IMR-90 (cell line): Measurements from ENCODE around the gene PIK3IP1. TPM values are rescaled to one million over a fixed set of nuclear protein-coding genes. Genes with fewer than 3 reads are reported as not detected.

Experiments used
- ATAC-seq: fragments of 200-7000 bp; cut with Tn5 transposase; 2 replicates; pipeline ENCODE4 v1.9.1; 2020; ENCODE audit warnings: low read depth, mild to moderate bottlenecking, moderate library complexity
- BruUV-seq: library from RNA; stranded (reverse); fragments of 400-500 nt; replicated peaks from 2 replicates; lab custom pipeline; 2021; lab: Mats Ljungman, UMichigan
- CTCF ChIA-PET: fragments of 300-600 bp; formaldehyde crosslinking; extraction: SDS; loops from one replicate; lab custom pipeline; 2021; ENCODE audit warnings: antibody characterized with exemption; lab: Yijun Ruan, JAX
- POLR2A ChIA-PET: fragments of 300-600 bp; sonication (Branson Sonifier 250); formaldehyde crosslinking; loops from one replicate; lab custom pipeline; 2022; ENCODE audit warnings: antibody characterized with exemption; ENCODE audit not compliant: unreplicated experiment; lab: Charles Lee
- DNase-seq: peaks from one replicate; pipeline ENCODE4 v3.0.0; 2013
- H2AFZ ChIP-seq: replicated peaks from 2 replicates; pipeline ENCODE3; 2013; ENCODE audit warnings: low read length, mild to moderate bottlenecking; ENCODE audit not compliant: poor library complexity
- H2AK5ac ChIP-seq: 2 replicates; pipeline ENCODE4 v1.6.1; 2013; ENCODE audit warnings: low read depth, low read length, inconsistent platforms
- H2AK9ac ChIP-seq: replicated peaks from 2 replicates; pipeline ENCODE3; 2013; ENCODE audit warnings: mild to moderate bottlenecking, low read depth, low read length, moderate library complexity; ENCODE audit not compliant: poor library complexity
- H2BK120ac ChIP-seq: 2 replicates; pipeline ENCODE4 v1.6.1; 2013; ENCODE audit warnings: low read depth, low read length, inconsistent platforms
- H2BK15ac ChIP-seq: 3 replicates; pipeline ENCODE4 v1.6.1; 2013; ENCODE audit warnings: low read depth, low read length, inconsistent platforms
- H2BK20ac ChIP-seq: 2 replicates; pipeline ENCODE4 v1.6.1; 2013; ENCODE audit warnings: low read depth, mild to moderate bottlenecking, inconsistent platforms, low read length, moderate library complexity
- H2BK5ac ChIP-seq: 2 replicates; pipeline ENCODE4 v1.6.1; 2013; ENCODE audit warnings: mild to moderate bottlenecking, low read depth, low read length, inconsistent platforms; ENCODE audit not compliant: poor library complexity, severe bottlenecking
- H3K14ac ChIP-seq: replicated peaks from 2 replicates; pipeline ENCODE4 v1.6.1; 2013; ENCODE audit warnings: low read depth, low read length, inconsistent platforms
- H3K18ac ChIP-seq: 2 replicates; pipeline ENCODE4 v1.6.1; 2013; ENCODE audit warnings: low read depth, low read length, control low read depth
- H3K23ac ChIP-seq: 2 replicates; pipeline ENCODE4 v1.6.1; 2013; ENCODE audit warnings: low read depth, low read length, inconsistent platforms
- H3K27ac ChIP-seq: 2 replicates; pipeline ENCODE4 v1.5.1; 2013; ENCODE audit warnings: mild to moderate bottlenecking, control low read depth, low read length; ENCODE audit not compliant: insufficient read depth
- H3K27me3 ChIP-seq: 2 replicates; pipeline ENCODE4 v1.6.1; 2013; ENCODE audit warnings: low read length; ENCODE audit not compliant: control insufficient read depth, insufficient read depth
- H3K36me3 ChIP-seq: 2 replicates; pipeline ENCODE4 v1.6.1; 2013; ENCODE audit warnings: low read length, mixed read lengths; ENCODE audit not compliant: control insufficient read depth, insufficient read depth
- H3K4ac ChIP-seq: 2 replicates; pipeline ENCODE4 v1.6.1; 2013; ENCODE audit warnings: low read depth, low read length, inconsistent platforms
- H3K4me1 ChIP-seq: 2 replicates; pipeline ENCODE4 v1.6.1; 2013; ENCODE audit warnings: low read length, mixed read lengths; ENCODE audit not compliant: control insufficient read depth, insufficient read depth
- H3K4me2 ChIP-seq: 2 replicates; pipeline ENCODE4 v1.6.1; 2013; ENCODE audit warnings: low read depth, mild to moderate bottlenecking, control low read depth, low read length, moderate library complexity
- H3K4me3 ChIP-seq: 2 replicates; pipeline ENCODE4 v1.5.1; 2013; ENCODE audit warnings: low read depth, mild to moderate bottlenecking, control low read depth, low read length, moderate library complexity; ENCODE audit not compliant: insufficient read depth
- H3K56ac ChIP-seq: 2 replicates; pipeline ENCODE4 v1.6.1; 2013; ENCODE audit warnings: low read length, inconsistent platforms; ENCODE audit not compliant: insufficient read depth; ENCODE audit errors: extremely low read depth
- H3K79me1 ChIP-seq, 2 experiments: 2 replicates each; pipeline ENCODE4 v1.6.1; 2013; ENCODE audit warnings: low read length in 2 of 2, inconsistent platforms in 1 of 2, low read depth in 1 of 2
- H3K9ac ChIP-seq: 2 replicates; pipeline ENCODE4 v1.6.1; 2013; ENCODE audit warnings: low read depth, low read length, control low read depth
- H3K9me1 ChIP-seq: 2 replicates; pipeline ENCODE4 v1.6.1; 2013; ENCODE audit warnings: low read length, inconsistent platforms; ENCODE audit not compliant: insufficient read depth
- H3K9me3 ChIP-seq: 2 replicates; pipeline ENCODE4 v1.6.1; 2013; ENCODE audit warnings: low read length; ENCODE audit not compliant: control insufficient read depth, insufficient read depth
- H4K20me1 ChIP-seq: 2 replicates; pipeline ENCODE4 v1.6.1; 2013; ENCODE audit warnings: low read length, inconsistent platforms; ENCODE audit not compliant: insufficient read depth
- H4K5ac ChIP-seq: 2 replicates; pipeline ENCODE4 v1.6.1; 2013; ENCODE audit warnings: mild to moderate bottlenecking, low read depth, low read length, control low read depth
- H4K8ac ChIP-seq, 2 experiments: 2 replicates each; pipeline ENCODE4 v1.6.1; 2013; ENCODE audit warnings: low read depth in 2 of 2, low read length in 2 of 2, control low read depth in 1 of 2, inconsistent platforms in 1 of 2
- H4K91ac ChIP-seq: 2 replicates; pipeline ENCODE4 v1.6.1; 2013; ENCODE audit warnings: low read depth, low read length, inconsistent platforms; ENCODE audit not compliant: insufficient read depth
- BHLHE40 ChIP-seq: fragments of 150-350 bp; IDR thresholded peaks from 2 replicates; pipeline ENCODE4 v1.6.1; 2016; ENCODE audit warnings: mild to moderate bottlenecking, low read depth, low read length
- CEBPB ChIP-seq: IDR thresholded peaks from 2 replicates; pipeline ENCODE4 v1.6.1; 2012; ENCODE audit warnings: low read depth, low read length, improper control_type of control experiment
- CHD1 ChIP-seq: IDR thresholded peaks from 2 replicates; pipeline ENCODE4 v1.6.1; 2012; ENCODE audit warnings: low read depth, low read length, improper control_type of control experiment
- CTCF ChIP-seq: conservative IDR thresholded peaks from 2 replicates; pipeline ENCODE4 v1.5.1; 2012; ENCODE audit warnings: mild to moderate bottlenecking, low read depth, low read length, improper control_type of control experiment
- FOS ChIP-seq: fragments of 150-350 bp; IDR thresholded peaks from 2 replicates; pipeline ENCODE4 v1.6.1; 2016; ENCODE audit warnings: low read depth, low read length
- MAFK ChIP-seq: IDR thresholded peaks from 2 replicates; pipeline ENCODE4 v1.6.1; 2012; ENCODE audit warnings: low read depth, low read length, improper control_type of control experiment
- MXI1 ChIP-seq: IDR thresholded peaks from 2 replicates; pipeline ENCODE4 v1.6.1; 2012; ENCODE audit warnings: low read depth, mild to moderate bottlenecking, low read length, moderate library complexity, borderline replicate concordance
- NFE2L2 ChIP-seq: fragments of 150-350 bp; IDR thresholded peaks from 2 replicates; pipeline ENCODE4 v1.6.1; 2016; ENCODE audit warnings: low read depth, mild to moderate bottlenecking, low read length
- POLR2A ChIP-seq: IDR thresholded peaks from 2 replicates; pipeline ENCODE4 v1.6.1; 2012; ENCODE audit warnings: mild to moderate bottlenecking, low read depth, low read length
- RAD21 ChIP-seq: IDR thresholded peaks from 2 replicates; pipeline ENCODE4 v1.6.1; 2012; ENCODE audit warnings: low read length, improper control_type of control experiment
- RCOR1 ChIP-seq: IDR thresholded peaks from 2 replicates; pipeline ENCODE4 v1.6.1; 2012; ENCODE audit warnings: mild to moderate bottlenecking, low read length, improper control_type of control experiment; ENCODE audit not compliant: insufficient replicate concordance
- RFX5 ChIP-seq: IDR thresholded peaks from 2 replicates; pipeline ENCODE4 v1.8.0; 2012; ENCODE audit warnings: low read depth, mild to moderate bottlenecking, low read length, moderate library complexity
- SMC3 ChIP-seq: fragments of 150-350 bp; IDR thresholded peaks from 2 replicates; pipeline ENCODE4 v1.6.1; 2016; ENCODE audit warnings: low read depth, mild to moderate bottlenecking, antibody characterized with exemption, low read length, moderate library complexity
- WGBS, 2 experiments: methylation state at CpG; one replicate each; pipeline versions ENCODE4 v1.1.5 to v1.1.7; 2013; ENCODE audit warnings: missing lambda C conversion rate in 2 of 2; ENCODE audit not compliant: insufficient read length in 1 of 2; ENCODE audit errors: extremely low coverage in 2 of 2; 5-methylcytosine and 5-hydroxymethylcytosine counted together
- dilution Hi-C: fragments of 300-500 bp; cut with HindIII; formaldehyde crosslinking; loops from one replicate; pipeline ENCODE4 v1.14.3; 2018; ENCODE audit warnings: low sequenced_read_pairs; ENCODE audit not compliant: unreplicated experiment
- in situ Hi-C: fragments of 300-500 bp; cut with MboI; formaldehyde crosslinking; loops from 3 replicates; pipeline ENCODE4 v1.14.3; 2019; ENCODE audit warnings: low sequenced_read_pairs, inconsistent platforms, mixed read lengths
- intact Hi-C: fragments of 100-400 bp; cut with micrococcal nuclease; formaldehyde crosslinking; loops from 2 replicates; pipeline ENCODE4 v1.10.0; 2022
- polyA plus RNA-seq, 3 experiments: library from polyadenylated mRNA; depleted of rRNA; stranded (reverse); fragments of >200 nt; gene quantifications; 2 replicates each; pipeline ENCODE4 v1.2.3, GENCODE V29; 2012; ENCODE audit warnings: low replicate concordance in 1 of 3
- total RNA-seq: library from RNA; depleted of rRNA; stranded (reverse); fragments of >200 nt; gene quantifications from 2 replicates; pipeline ENCODE4 v1.2.3, GENCODE V29; 2012
- TF ChIP-seq, protein P1 (sequence below): fragments of 150-350 bp; IDR thresholded peaks from 2 replicates; pipeline ENCODE4 v1.6.1; 2017; ENCODE audit warnings: mild to moderate bottlenecking, antibody characterized with exemption, low read length, low read depth

PIK3IP1 gene
- total and polyA plus RNA-seq, 2 of the 4 experiments (the other 2 are of a cell fraction): 12.9 to 17.6 TPM

DNA sequence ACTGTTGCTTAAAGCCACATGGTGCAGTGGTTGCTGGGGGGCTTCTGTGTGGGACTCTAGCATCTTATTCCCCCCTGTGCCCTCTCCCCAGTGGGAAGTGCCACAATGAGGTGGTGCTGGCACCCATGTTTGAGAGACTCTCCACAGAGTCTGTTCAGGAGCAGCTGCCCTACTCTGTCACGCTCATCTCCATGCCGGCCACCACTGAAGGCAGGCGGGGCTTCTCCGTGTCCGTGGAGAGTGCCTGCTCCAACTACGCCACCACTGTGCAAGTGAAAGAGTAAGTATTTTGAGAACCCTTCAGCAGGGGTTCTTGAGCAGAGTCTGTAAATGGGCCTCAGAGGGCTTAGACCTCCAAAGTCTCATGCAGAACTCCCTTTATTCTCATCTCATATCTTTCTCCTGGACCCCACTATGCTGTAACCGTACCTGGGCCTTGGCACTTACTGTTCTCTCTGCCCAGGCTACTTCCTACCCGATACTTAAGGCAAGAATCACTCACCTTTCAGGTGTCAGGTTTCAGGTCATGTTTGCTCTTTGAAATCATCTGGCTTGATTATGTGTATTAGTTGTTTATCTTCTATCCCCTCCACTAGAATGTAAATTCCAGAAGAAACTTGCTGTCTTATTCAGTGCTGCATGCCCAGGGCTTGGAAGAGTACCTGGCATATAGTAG is 32.4 kb downstream of the PIK3IP1 start:
- Histone ChIP-seq H3K9me3 (no peaks in the 10 kb centered on the region), H3K27me3 (no peaks in the 10 kb centered on the region), H2AFZ (no peak overlapping the region), H3K23ac (no peak overlapping the region), H3K4me3 (no peak overlapping the region), H3K56ac (no peak overlapping the region), H3K14ac (no peak overlapping the region), H2BK20ac (no peak overlapping the region), H4K8ac (no peak overlapping the region), H3K4me1 (peaks cover 3% of the 10 kb centered on the region), H2BK5ac (no peak overlapping the region), H2AK9ac (no peak overlapping the region), H3K4me2 (no peak overlapping the region), H4K91ac (no peak overlapping the region), H3K9ac (no peak overlapping the region), H2BK15ac (no peak overlapping the region), H2BK120ac (no peak overlapping the region), H3K79me1 (peaks cover 13 to 30% of the 10 kb centered on the region in 2 experiments), H3K27ac (no peak overlapping the region), H4K5ac (no peak overlapping the region), H3K18ac (no peak overlapping the region), H4K20me1 (no peaks in the 10 kb centered on the region; the same call in 1 of the 2 replicates), H3K4ac (no peak overlapping the region), H2AK5ac (no peak overlapping the region), H3K9me1 (peaks cover 20% of the 10 kb centered on the region), H3K36me3 (peaks cover 25% of the 10 kb centered on the region)
- DNase-seq: no peak
- POLR2A ChIA-PET: no interaction called here
- TF ChIP-seq RAD21 (no peak), CHD1 (no peak), RFX5 (no peak), RCOR1 (no peak), MAFK (no peak), CEBPB (no peak), NFE2L2 (no peak), CTCF (no peak), BHLHE40 (no peak), FOS (no peak), MXI1 (no peak), POLR2A (no peak), SMC3 (no peak)
- TF ChIP-seq, protein P1, sequence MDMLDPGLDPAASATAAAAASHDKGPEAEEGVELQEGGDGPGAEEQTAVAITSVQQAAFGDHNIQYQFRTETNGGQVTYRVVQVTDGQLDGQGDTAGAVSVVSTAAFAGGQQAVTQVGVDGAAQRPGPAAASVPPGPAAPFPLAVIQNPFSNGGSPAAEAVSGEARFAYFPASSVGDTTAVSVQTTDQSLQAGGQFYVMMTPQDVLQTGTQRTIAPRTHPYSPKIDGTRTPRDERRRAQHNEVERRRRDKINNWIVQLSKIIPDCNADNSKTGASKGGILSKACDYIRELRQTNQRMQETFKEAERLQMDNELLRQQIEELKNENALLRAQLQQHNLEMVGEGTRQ: no peak
- in situ Hi-C loops: no loop called here
- intact Hi-C loops: no loop called here
- BruUV-seq: no TSS peak
- no peak for ATAC-seq
- WGBS, 2 experiments: no CpG with 5 or more reads among the region's 8 CpGs
- dilution Hi-C loops: no loop called here
- CTCF ChIA-PET: no interaction called here
